Fibroblast of lung (primary cell): ENCODE results near the gene FBXO38.

Source experiments
- CTCF ChIP-seq, 2 donors: IDR thresholded peaks in 1 of 2; conservative IDR thresholded peaks in 1 of 2; 1 replicate in 1 of 2; 2 replicates in 1 of 2; pipeline ENCODE4 v1.5.1; 2011 to 2012; ENCODE audit warnings: low read length in 2 of 2, control low read depth in 1 of 2, inconsistent platforms in 1 of 2, low read depth in 1 of 2, mild to moderate bottlenecking in 1 of 2
- EZH2 ChIP-seq: IDR thresholded peaks from 2 replicates; pipeline ENCODE4 v1.5.1; 2012; ENCODE audit warnings: low read length, control low read depth, mild to moderate bottlenecking; ENCODE audit errors: missing control alignments

GRCh38 chr5:148364343-148364742 lies 19.4 kb upstream of the FBXO38 start:
- TF ChIP-seq EZH2 (no peak), CTCF (conservative IDR thresholded peaks at IDR 0.05 in 1 of 2, IDR thresholded peaks at IDR 0.05 in 1 of 2; ENCODE audit: low read depth in 1 of 2, low read length in 2 of 2) (no peak)
